LNCaP clone FGC (cell line): ENCODE measurements around the gene SZRD1.

Experiments used
- DNase-seq: peaks from one replicate; pipeline ENCODE4 v3.0.0-alpha.2; 2011; ENCODE audit warnings: low read depth
- H3K4me3 ChIP-seq: 2 replicates; pipeline ENCODE4 v1.5.1; 2011; ENCODE audit warnings: mild to moderate bottlenecking, low read depth, low read length, control low read depth
- TF ChIP-seq, protein P1 (sequence below): IDR thresholded peaks from 2 replicates; pipeline ENCODE4 v1.5.1; 2012; ENCODE audit warnings: mild to moderate bottlenecking; ENCODE audit not compliant: control insufficient read depth, insufficient read depth; ENCODE audit errors: extremely low read depth

The SZRD1 gene, protein sequence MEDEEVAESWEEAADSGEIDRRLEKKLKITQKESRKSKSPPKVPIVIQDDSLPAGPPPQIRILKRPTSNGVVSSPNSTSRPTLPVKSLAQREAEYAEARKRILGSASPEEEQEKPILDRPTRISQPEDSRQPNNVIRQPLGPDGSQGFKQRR

DNA sequence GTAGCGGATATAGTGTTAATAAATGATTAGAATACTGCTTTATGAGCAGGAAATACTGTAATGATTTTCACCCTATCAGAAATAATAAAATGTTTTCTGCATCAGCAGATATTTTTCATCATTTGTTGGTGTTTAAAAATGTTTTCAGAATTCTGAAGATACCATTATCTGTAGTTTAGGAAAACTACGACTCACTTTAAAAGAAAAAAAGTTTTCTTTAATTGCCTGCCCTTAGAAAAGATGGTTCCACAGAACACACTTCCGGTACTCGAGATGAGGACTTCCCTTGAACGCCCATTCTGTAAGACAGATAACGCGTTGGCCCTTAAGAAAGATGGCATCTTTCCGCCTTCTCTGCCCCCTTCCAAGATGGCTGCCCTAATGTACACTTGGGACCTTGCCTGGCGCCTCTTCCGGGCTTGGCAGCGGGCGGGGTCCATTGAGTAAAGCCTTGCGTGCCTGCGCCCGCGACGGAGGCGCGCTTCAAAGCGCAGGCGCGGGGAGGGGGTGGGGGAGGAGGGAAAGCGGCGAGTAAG is at the start of gene SZRD1:
TSS of gene SZRD1 (plus strand) at position 521 of the 536 bp plus-strand sequence. CDS start 16 bp downstream, outside the sequence.
- H3K4me3 ChIP-seq, result peak within 1 kb of the TSS; percentile 75
- peak; percentile 93 for DNase-seq
- TF ChIP-seq, protein P1, sequence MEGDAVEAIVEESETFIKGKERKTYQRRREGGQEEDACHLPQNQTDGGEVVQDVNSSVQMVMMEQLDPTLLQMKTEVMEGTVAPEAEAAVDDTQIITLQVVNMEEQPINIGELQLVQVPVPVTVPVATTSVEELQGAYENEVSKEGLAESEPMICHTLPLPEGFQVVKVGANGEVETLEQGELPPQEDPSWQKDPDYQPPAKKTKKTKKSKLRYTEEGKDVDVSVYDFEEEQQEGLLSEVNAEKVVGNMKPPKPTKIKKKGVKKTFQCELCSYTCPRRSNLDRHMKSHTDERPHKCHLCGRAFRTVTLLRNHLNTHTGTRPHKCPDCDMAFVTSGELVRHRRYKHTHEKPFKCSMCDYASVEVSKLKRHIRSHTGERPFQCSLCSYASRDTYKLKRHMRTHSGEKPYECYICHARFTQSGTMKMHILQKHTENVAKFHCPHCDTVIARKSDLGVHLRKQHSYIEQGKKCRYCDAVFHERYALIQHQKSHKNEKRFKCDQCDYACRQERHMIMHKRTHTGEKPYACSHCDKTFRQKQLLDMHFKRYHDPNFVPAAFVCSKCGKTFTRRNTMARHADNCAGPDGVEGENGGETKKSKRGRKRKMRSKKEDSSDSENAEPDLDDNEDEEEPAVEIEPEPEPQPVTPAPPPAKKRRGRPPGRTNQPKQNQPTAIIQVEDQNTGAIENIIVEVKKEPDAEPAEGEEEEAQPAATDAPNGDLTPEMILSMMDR, result no peak

DNA sequence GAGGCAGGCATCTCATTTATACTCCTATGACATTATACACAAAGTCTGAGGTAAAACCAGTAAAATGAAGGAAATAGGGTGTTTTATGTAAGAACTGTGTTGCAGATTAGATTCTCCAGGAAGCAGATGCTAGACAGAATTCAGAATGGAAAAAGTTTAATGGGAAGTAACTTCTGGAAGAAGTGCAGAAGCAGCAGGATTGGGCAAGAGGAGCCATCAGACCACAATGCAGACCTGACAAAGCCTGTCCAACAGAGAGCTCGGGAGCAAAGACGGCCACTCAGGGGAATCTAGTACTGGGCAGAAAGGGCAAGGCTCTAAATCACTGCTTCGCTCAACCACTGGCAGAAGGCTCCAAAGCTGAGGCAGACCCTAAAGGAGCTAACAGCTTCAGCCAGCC is 48.5 kb upstream of the SZRD1 start:
- no peak overlapping the region for H3K4me3 ChIP-seq
- TF ChIP-seq, protein P1, result no peak
- no peak for DNase-seq

DNA sequence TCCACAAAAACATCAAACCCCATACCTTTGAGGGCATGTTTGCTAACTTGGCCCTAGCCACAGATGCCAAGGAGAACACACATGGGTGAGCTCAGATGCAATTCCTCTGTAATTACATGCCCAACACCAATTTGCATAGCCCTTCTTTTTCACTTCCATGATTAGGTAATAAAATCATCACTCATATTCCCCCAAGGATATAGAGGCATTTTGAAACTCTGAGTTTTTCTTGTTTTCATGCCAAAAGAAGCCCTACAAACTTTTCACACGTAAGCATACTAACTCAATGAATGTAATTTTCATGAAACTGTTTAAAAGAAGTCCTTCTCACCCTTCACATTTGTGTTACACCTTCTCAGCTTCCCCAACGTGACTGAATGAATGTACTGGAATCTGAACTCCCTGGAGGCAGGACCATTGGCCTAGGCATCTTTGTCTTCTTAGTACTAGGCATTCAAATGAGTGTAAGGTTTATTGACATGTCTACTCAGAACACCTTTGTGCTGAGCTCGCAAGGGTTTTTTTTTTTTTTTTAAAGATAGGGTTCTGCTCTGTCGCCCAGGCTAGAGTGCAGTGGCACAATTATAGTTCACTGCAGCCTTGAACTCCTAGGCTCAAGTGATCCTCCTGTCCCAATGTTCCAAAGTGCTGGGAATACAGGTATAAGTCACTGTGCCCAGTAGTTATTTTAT is 45.7 kb upstream of the SZRD1 start:
- H3K4me3 ChIP-seq, result no peak overlapping the region
- TF ChIP-seq, protein P1, result no peak
- no peak for DNase-seq

DNA sequence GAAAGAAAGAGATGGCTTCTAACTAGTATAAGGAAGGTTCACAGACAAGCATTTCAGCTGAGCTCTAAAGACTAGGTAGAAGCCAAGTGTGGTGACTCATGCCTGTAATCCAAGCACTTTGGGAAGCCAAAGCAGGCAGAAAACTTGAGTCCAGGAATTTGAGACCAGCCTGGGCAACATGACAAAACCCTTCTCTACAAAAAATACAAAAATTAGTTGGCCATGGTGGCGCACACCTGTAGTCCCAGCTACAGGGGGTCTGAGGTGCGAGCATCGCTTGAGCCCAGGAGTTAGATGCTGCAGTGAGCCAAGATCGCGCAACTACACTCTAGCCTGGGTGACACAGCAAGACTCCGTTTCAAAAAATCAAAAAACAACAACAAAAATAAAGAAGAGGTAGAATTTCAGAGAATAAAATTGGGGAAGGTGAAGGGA is 42.6 kb upstream of the SZRD1 start:
- TF ChIP-seq, protein P1, result no peak
- no peak for DNase-seq

DNA sequence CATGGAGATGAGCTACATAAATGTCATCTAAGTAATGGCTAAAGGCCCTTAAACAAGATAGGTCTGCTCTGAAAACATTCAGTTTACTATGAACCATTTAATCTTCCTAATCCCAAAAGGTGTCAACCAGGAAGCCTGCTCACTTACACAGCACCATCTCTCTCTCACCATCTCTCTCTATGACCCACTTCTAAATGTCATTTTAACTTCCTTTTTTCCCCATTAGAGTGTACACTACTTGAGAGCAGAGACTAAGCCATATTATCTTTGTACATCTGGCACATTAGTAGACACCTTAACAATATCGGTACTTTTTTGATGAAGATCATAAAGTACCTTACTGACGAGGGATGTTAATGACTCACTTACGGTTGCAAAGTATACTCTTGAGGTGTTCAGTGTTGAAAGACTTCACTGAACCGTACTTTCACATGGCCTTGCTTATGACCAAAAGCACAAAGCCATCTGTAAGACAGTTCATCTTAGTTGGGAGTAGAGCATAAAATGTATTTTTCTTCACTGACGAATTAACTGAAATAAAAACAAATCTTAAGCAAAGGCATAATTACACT is 40.1 kb upstream of the SZRD1 start:
- no peak for DNase-seq

More for the DNA sequence above, 42.6 kb upstream of the SZRD1 start:
- H3K4me3 ChIP-seq, result no peak overlapping the region

DNA sequence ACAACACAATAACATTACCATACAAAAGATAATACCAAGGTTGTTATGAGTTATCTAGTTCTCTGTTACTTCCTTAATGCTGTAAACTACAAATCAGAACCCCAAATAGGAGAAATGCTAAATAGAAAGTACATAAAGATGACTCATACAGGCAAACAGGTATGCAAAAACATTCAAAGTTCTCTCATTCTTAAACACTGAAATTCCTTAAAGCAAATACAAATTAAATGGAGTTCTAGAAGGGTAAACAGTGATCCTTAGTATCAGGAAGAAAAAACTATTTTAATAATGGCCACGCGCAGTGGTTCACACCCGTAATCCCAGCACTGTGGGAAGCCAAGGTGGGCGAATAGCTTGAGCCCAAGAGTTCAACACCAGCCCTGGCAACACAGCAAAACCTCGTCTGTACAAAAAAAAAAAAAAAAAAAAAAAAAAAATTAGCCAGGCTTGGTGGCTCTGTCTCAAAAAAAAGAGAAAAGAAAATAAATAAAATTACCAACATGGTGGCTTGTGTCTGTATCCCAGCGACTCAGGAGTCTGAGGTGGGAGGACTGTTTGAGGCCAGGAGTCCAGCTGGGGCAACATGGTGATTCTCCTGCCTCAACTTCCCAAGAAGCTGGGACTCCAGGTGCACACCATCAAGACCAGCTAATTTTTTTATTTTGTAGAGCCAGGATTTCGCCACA is 32.2 kb upstream of the SZRD1 start:
- TF ChIP-seq, protein P1, result no peak
- no peak overlapping the region for H3K4me3 ChIP-seq
- DNase-seq, result no peak

More for the DNA sequence above, 40.1 kb upstream of the SZRD1 start:
- TF ChIP-seq, protein P1, result no peak
- no peak overlapping the region for H3K4me3 ChIP-seq
